ENCODE data around the gene ARHGAP9. TPM values are rescaled to one million over a fixed set of nuclear protein-coding genes. Genes with fewer than 3 reads are reported as not detected.

ARHGAP9 gene
- total RNA-seq: 4.0 TPM

GRCh38 chr12:57479376-57480115, at the start of gene ARHGAP9:
TSS of gene ARHGAP9 (minus strand) at chr12:57479866. CDS start at chr12:57479406, 460 bp downstream.

GRCh38 chr12:57522011-57522886, 42.6 kb upstream of the ARHGAP9 start, which contains the start of gene MBD6:
TSS of gene MBD6 (plus strand) at chr12:57522824. CDS start at chr12:57524304, 1,480 bp downstream.

GRCh38 chr12:57520053-57520818, 40.6 kb upstream of the ARHGAP9 start, which contains the start of gene DDIT3:
TSS of gene DDIT3 (minus strand) at chr12:57520514. CDS start at chr12:57517406, 3,108 bp downstream.

GRCh38 chr12:57487597-57488401, 8.1 kb upstream of the ARHGAP9 start, which contains the start of gene MARS1:
TSS of gene MARS1 (plus strand) at chr12:57488068. CDS start at chr12:57488091, 23 bp downstream.

GRCh38 chr12:57459750-57460467, 19.8 kb downstream of the ARHGAP9 start, which contains the start of gene GLI1:
TSS of gene GLI1 (plus strand) at chr12:57459785. CDS start at chr12:57463692, 3,907 bp downstream.

GRCh38 chr12:57454566-57455373, 24.9 kb downstream of the ARHGAP9 start, which contains the start of gene INHBE:
TSS of gene INHBE (plus strand) at chr12:57455307. CDS start at chr12:57455537, 230 bp downstream.

GRCh38 chr12:57434517-57435223, 45.0 kb downstream of the ARHGAP9 start, which contains the start of gene INHBC:
TSS of gene INHBC (plus strand) at chr12:57434784. CDS start at chr12:57434887, 103 bp downstream.

GRCh38 chr12:57430931-57431566, 48.6 kb downstream of the ARHGAP9 start, which contains the start of gene R3HDM2:
TSS of gene R3HDM2 (minus strand) at chr12:57431043. CDS start at chr12:57310428, 120,615 bp downstream.

Other genes with a start within 250 kb of the ARHGAP9 start
- 55.6 TPM for gene STAC3, start 228.7 kb downstream of the ARHGAP9 start, total RNA-seq
- gene R3HDM2, start 48.8 kb downstream of the ARHGAP9 start, total RNA-seq: 55.9 TPM
- gene INHBC, start 45.1 kb downstream of the ARHGAP9 start, total RNA-seq: not detected
- gene INHBE, start 24.6 kb downstream of the ARHGAP9 start, total RNA-seq: not detected
- 7.1 TPM for gene GLI1, start 20.1 kb downstream of the ARHGAP9 start, total RNA-seq
- gene MARS1, start 8.2 kb upstream of the ARHGAP9 start, total RNA-seq: 78.5 TPM
- gene DDIT3, start 40.6 kb upstream of the ARHGAP9 start, total RNA-seq: 37.2 TPM
- 52.1 TPM for gene MBD6, start 43.0 kb upstream of the ARHGAP9 start, total RNA-seq
- gene DCTN2, start 67.3 kb upstream of the ARHGAP9 start, total RNA-seq: 174 TPM
- 30.1 TPM for gene KIF5A, start 70.2 kb upstream of the ARHGAP9 start, total RNA-seq
- gene PIP4K2C, start 111.3 kb upstream of the ARHGAP9 start, total RNA-seq: 24.8 TPM
- 69.5 TPM for gene DTX3, start 125.0 kb upstream of the ARHGAP9 start, total RNA-seq
- 53.5 TPM for gene ARHGEF25, start 131.6 kb upstream of the ARHGAP9 start, total RNA-seq
- 9.6 TPM for gene B4GALNT1, start 153.3 kb upstream of the ARHGAP9 start, total RNA-seq
- 250 TPM for gene OS9, start 214.3 kb upstream of the ARHGAP9 start, total RNA-seq

Data from camera-type eye (tissue), 1 donor.